CD4-positive, alpha-beta T cell treated with Interleukin-17A for 1 hour (primary cell): ENCODE data around the gene STKLD1.
A peak's percentile ranks its signal among the peaks of the same experiment; 100 is the strongest.

Experiments
- DNase-seq: peaks from one replicate; pipeline ENCODE4 v3.0.0-alpha.2; 2020

Gene STKLD1

DNA sequence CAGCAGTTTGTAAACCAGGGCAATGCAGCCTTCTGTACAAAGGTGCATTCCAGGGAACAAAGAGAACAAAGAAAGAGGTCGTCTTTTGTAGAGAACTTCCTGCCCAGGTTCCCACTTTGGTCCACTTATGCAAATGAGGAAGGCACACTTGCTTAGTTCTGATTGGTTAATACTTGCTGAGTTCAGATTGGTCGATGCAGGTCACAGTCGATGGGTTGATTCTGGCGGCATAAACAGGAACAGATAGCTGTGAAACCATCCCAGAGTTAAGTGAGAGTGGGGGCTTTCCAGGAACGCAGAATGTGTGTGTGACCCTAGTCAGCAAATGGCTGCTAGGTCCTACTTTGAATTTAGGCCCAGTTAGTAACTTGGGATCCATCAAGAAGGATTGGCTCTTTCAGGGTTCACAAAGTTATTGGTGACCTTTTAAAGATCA is 44.2 kb downstream of the STKLD1 start:
- peak; percentile 47 for DNase-seq

DNA sequence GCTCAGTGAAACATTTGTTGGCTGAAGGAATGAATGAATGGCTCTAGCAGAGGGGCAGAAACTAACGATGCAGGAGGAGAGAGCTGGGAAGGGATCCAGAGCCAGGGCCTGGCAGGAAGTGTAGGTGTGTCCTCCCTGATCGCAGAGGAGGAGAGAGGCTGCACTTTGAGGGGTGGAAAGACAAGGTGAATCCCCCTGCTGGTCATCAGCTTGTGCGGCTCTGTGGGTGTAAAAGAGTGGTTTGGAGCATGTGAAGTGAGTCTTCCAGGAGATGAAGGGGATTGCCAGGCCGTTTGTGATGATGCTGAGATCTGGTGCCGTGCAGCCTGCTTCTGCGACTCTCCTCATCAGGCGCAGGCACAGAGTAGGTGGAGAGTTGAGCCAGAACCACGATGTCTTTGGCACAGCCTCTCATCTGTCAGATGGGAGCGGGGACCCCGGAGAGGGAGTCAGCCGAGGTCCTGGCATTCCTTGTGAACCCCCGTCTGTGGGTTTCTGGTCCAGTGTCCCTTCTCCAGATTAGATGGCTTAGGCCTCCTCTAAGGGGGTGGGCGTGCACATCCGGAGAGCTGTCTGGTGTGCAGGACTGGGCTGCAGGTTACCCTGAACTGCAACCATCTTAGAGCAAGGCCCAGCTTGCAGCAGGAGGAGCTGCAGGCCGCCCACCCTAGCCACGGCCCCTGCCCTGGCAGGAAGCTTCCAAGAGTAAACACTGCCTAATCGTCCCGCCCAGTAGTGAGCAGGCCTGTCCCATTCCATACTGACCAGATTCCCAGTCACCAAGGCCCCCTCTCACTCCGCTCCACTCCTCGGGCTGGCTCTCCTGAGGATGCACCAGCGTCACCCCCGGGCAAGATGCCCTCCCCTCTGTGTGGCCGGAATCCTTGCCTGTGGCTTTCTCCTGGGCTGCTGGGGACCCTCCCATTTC is 45.7 kb downstream of the STKLD1 start, which contains the start of gene ADAMTS13:
ADAMTS13 (plus strand) TSS at position 753 of the 928 bp plus-strand sequence; CDS start at position 830, 77 bp downstream.
- DNase-seq, result peak; percentile 38

DNA sequence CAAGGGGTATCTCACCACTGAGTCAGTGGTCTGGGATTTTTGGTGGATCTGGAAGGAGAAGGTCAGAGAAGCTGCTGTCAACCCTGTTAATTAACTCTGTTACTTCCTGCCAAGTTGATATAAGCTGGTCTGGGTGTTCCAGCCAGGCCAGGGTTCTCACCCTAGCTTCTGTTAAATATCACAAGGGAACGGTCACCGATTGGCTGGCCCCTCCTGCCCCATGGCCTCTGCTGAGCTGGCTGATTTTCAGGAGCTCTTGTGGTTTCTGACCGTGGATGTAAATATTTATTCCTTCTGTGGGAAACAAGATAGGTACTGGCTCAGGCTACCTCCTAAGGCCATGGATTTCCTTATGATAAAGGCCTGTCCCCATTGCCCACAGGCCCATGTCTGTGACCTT is 47.0 kb downstream of the STKLD1 start:
- no peak for DNase-seq

DNA sequence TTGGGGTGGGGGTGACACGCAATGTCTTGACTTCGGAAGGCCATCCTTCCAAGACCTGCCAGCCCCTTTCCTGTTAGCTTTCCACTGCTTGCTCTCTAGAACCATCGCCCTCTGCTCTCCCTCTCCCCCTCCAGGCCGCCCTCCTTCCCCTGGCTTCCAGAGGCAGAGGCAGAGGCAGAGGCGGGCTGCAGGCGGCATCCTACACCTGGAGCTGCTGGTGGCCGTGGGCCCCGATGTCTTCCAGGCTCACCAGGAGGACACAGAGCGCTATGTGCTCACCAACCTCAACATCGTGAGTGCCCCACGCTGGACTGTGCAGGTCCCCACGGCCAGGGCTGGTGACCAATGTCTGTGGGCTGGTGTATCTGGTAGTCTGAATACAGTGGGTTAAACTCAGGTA is 48.0 kb downstream of the STKLD1 start:
- DNase-seq, result no peak

DNA sequence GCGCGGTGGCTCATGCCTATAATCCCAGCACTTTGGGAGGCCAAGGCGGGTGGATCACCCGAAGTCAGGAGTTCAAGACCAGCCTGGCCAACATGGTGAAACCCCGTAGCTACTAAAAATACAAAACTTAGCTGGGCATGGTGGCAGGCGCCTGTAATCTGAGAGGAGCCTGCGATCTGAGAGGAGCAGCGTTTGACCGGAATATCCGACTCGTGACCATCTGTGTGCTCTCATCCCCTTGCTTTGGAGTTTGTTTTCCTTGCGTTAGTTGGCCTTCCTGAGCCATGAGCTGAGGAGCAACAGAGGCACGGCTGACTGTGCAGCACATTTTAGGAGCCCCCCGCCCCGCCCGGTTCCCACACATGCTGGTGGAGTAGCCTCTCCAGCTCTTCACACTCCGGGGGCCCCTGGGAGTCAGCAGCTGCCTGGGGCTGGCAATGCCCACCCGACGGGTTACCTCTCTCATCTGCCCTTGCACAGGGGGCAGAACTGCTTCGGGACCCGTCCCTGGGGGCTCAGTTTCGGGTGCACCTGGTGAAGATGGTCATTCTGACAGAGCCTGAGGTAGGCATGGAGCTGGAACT is 49.0 kb downstream of the STKLD1 start:
- DNase-seq, result no peak

GRCh38 chr9:133426011-133426410 is 49.8 kb downstream of the STKLD1 start:
- no peak for DNase-seq

GRCh38 chr9:133427658-133428348 is 51.6 kb downstream of the STKLD1 start:
- no peak for DNase-seq

GRCh38 chr9:133428617-133429101 is 52.5 kb downstream of the STKLD1 start:
- DNase-seq, result no peak

DNA sequence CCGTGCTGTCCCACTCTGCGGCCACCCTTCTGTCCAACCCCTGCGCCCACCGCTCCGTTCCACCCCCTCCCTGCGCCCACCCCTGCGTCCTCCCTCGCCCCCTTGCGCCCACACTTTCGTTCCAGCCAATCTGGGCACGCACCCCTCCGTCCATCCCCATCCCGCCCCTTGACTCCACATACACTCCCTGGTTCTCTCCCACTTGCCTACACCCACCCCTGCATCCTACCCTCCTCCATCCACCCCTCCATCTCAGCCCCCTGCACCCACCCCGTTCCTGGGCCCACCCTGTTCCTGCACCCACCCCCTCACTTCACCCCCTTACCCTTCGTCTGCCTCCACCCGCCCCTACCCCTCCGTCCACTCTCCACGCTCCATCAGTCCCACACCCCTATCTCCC is 53.0 kb downstream of the STKLD1 start:
- DNase-seq, result no peak

DNA sequence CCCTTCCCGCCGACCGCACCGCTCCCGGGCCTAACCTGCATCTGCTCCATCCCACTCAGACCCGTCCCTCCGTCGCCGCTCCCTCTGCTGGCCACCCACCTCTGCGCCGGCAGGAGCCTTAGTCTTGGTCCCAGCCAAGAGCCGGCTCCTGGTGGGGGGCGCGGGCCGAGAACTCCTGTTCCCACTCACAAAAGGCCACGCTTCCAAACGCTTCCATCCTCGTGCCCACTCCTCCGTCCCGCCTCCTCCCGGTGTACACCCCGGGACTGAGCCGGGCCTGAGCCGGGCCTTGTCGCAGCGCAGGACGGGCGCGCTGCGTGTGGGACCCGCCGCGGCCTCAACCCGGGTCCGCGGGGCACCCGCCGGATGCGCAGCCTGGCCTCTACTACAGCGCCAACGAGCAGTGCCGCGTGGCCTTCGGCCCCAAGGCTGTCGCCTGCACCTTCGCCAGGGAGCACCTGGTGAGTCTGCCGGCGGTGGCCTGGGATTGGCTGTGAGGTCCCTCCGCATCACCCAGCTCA is 53.5 kb downstream of the STKLD1 start:
- DNase-seq, result no peak

- DNase-seq, result no peak
Measured at GRCh38 chr9:133430244-133430643, 54.1 kb downstream of the STKLD1 start.

DNA sequence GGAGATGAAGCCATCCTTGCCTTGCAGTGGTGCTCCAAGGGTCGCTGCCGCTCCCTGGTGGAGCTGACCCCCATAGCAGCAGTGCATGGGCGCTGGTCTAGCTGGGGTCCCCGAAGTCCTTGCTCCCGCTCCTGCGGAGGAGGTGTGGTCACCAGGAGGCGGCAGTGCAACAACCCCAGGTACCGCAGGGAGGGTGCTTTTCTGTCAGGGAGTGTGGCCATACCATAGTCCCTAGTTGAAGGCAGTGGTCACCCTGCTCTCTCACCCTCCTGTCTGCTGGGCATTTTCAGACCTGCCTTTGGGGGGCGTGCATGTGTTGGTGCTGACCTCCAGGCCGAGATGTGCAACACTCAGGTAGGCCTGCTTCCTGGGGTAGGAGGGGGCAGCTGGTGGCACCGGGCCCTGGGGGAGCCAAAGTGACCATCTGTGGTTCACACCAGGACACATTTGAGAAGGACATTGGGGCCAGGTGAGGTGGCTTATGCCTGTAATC is 57.2 kb downstream of the STKLD1 start:
- DNase-seq, result no peak

DNA sequence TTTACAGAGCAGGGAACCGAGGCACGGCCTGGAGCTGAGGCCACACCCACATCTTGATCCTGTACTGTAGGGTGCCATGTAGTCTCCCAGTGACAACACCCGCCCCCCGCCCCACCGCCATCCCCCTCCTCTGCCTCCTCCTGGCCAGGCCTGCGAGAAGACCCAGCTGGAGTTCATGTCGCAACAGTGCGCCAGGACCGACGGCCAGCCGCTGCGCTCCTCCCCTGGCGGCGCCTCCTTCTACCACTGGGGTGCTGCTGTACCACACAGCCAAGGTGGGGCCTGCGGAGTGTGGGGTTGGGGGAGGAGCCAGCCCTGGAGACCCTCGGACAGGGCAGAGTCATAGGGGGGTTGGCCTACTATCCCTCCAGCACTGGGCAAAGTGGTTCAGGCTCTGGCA is 60.5 kb downstream of the STKLD1 start:
- DNase-seq, result no peak

GRCh38 chr9:133437753-133438531 is 61.8 kb downstream of the STKLD1 start:
- no peak for DNase-seq

GRCh38 chr9:133439337-133439736 is 63.2 kb downstream of the STKLD1 start:
- no peak for DNase-seq

DNA sequence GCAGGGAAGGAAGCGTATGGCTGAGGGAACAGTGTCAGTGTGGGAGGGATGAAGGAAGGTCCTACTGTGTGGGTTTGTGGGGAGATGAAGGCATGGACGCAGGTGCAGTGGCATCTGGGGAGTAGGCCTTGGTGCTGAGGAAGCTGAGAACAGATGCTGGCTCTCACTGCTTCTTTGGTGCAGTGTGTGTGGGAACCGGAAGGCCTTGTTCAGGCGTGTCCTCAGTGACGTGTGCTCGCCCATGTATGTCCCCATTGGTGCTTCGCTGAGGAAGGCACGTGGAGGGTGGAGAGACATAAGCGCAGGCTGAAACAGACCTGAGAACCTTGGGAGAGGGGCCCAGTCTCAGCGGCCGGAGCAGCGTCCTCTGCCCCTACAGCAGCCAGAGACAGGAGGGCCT is 64.7 kb downstream of the STKLD1 start:
- no peak for DNase-seq

DNA sequence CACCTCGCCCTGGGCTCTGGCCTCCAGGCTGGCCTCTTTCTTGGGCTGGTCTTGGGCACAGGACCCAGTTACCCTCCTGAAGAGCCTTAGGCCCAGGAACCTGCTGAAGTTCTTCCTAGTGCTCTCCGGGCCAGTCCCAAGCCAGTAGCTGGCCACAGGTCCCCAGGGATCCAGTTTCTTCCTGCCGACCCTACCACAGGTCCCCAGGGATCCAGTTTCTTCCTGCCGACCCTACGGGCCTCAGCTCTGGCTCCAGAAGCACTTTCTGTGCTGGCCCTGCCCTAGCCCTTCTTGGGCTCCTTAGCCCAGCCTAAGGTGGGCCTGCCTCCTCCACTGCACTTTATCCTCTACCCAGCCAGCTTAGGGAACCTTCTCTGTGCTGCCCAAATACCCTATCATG is 65.4 kb downstream of the STKLD1 start:
- no peak for DNase-seq

- no peak for DNase-seq
Measured at GRCh38 chr9:133443248-133443647, 67.1 kb downstream of the STKLD1 start.

DNA sequence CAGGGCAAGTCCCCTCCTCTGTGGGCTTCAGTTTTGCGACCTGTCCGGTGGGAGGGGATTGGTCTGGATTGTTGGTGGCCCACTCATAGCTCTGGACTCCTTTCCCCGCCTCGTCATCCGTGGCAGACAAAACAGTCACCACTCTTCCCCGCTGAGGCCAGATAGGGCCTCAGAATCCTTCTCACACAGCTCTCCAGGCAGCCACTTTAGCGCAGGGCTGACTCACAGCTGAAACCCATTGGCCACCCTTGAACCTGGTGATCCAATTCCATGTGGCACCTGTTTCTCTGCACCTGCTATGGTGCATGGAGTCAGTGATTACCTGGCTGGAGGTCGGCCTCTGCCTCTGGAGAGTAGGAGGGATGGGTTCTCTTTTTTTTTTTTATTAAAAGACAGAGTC is 67.8 kb downstream of the STKLD1 start:
- DNase-seq, result no peak

GRCh38 chr9:133445293-133445969 is 69.3 kb downstream of the STKLD1 start:
- DNase-seq, result no peak

GRCh38 chr9:133448487-133448972 is 72.4 kb downstream of the STKLD1 start:
- DNase-seq, result no peak
